ENCODE data around the gene PDIA6. TPM values are rescaled to one million over a fixed set of nuclear protein-coding genes. Genes with fewer than 3 reads are reported as not detected.

Gene PDIA6
- total RNA-seq, 4 donors from 2014 or later: 35.2 to 90.3 (median 66.3) TPM

- H3K9me3 ChIP-seq: no peaks in the 10 kb centered on the region
- intact Hi-C loops (cut with DNase I; ENCODE audit: low total_unique reads) (loop anchor here (2.0 to 10.0 kb wide), 2 partner anchors 82 to 292 kb away; partner anchors contain the start of gene KCNF1), in situ Hi-C loops (cut with MboI; ENCODE audit: low pct_ligation_motif_present in 1 of 4, low pct_unique_long_range_greater_than_20kb in 1 of 4, low sequenced_read_pairs in 3 of 4) (loop anchor here in 3 of 4 donors (10.0 to 25.0 kb wide), 3 partner anchors 72 to 604 kb away; no protein-coding TSS in a partner anchor)
- H3K4me1 ChIP-seq: peaks cover 0 to 15% (median 7%) of the 10 kb centered on the region in 4 donors
- DNase-seq: no peak
- no peak overlapping the region for H3K4me3 ChIP-seq
- TF ChIP-seq CTCF (IDR thresholded peaks at IDR 0.05): no peak
- no peak for TF ChIP-seq POLR2A (IDR thresholded peaks at IDR 0.05)
- no peak for TF ChIP-seq EP300 (IDR thresholded peaks at IDR 0.05; ENCODE audit: low read depth)
- H3K27me3 ChIP-seq: peaks cover 10% of the 10 kb centered on the region
- WGBS, 2 donors (ENCODE audit: low coverage in 1 of 2): 73 to 86% methylated on average over 5 to 10 of the region's 10 CpGs
- no peak overlapping the region for H3K27ac ChIP-seq
- H3K36me3 ChIP-seq: no peaks in the 10 kb centered on the region
Observed at GRCh38 chr2:10833021-10833420, 20.4 kb upstream of the PDIA6 start.

- peak; percentile 83 for DNase-seq
- in situ Hi-C loops (cut with MboI; ENCODE audit: low pct_ligation_motif_present in 1 of 4, low pct_unique_long_range_greater_than_20kb in 1 of 4, low sequenced_read_pairs in 3 of 4) (loop anchor here in 3 of 4 donors (10.0 to 25.0 kb wide), 3 partner anchors 72 to 605 kb away; no protein-coding TSS in a partner anchor), intact Hi-C loops (cut with DNase I; ENCODE audit: low total_unique reads) (loop anchor here (2.0 to 10.0 kb wide), 2 partner anchors 82 to 292 kb away; partner anchors contain the start of gene KCNF1)
- H3K27ac ChIP-seq: no peak overlapping the region
- 19% methylated on average over 27 of the region's 30 CpGs; no CpG with 5 or more reads in 1 of the 2 donors for WGBS, 2 donors (ENCODE audit: low coverage in 1 of 2)
- peaks cover 10% of the 10 kb centered on the region for H3K27me3 ChIP-seq
- no peaks in the 10 kb centered on the region for H3K9me3 ChIP-seq
- H3K4me3 ChIP-seq: no peak overlapping the region
- TF ChIP-seq CTCF (IDR thresholded peaks at IDR 0.05) (peak; percentile 93 to 98 (median 96)), POLR2AphosphoS5 (IDR thresholded peaks at IDR 0.05) (no peak)
- H3K36me3 ChIP-seq: no peaks in the 10 kb centered on the region
- H3K4me1 ChIP-seq: peaks cover 0 to 15% (median 7%) of the 10 kb centered on the region in 4 donors
Observed at GRCh38 chr2:10832203-10832936, 19.8 kb upstream of the PDIA6 start.

- Histone ChIP-seq H3K27me3 (peaks cover 10% of the 10 kb centered on the region), H3K36me3 (no peaks in the 10 kb centered on the region), H3K27ac (no peak overlapping the region), H3K9me3 (no peaks in the 10 kb centered on the region), H3K4me3 (no peak overlapping the region), H3K4me1 (peaks cover 0 to 15% (median 7%) of the 10 kb centered on the region in 4 donors)
- DNase-seq: no peak
- TF ChIP-seq EP300 (IDR thresholded peaks at IDR 0.05; ENCODE audit: low read depth) (no peak), POLR2A (IDR thresholded peaks at IDR 0.05) (no peak), POLR2AphosphoS5 (IDR thresholded peaks at IDR 0.05) (no peak), CTCF (IDR thresholded peaks at IDR 0.05) (no peak)
- intact Hi-C loops (cut with DNase I; ENCODE audit: low total_unique reads): loop anchor here (10.0 kb wide), 1 partner anchor 83 kb away; the partner anchor contains the start of gene KCNF1
- in situ Hi-C loops (cut with MboI; ENCODE audit: low pct_ligation_motif_present in 1 of 4, low pct_unique_long_range_greater_than_20kb in 1 of 4, low sequenced_read_pairs in 3 of 4): loop anchor here in 3 of 4 donors (10.0 to 25.0 kb wide), 3 partner anchors 73 to 606 kb away; no protein-coding TSS in a partner anchor
- 75 to 100% methylated on average over 1 to 16 of the region's 16 CpGs for WGBS, 2 donors (ENCODE audit: low coverage in 1 of 2)
Observed at GRCh38 chr2:10831400-10831985, 18.9 kb upstream of the PDIA6 start.
